Neural cell (in vitro differentiated cells): ENCODE results near the gene UMAD1. TPM values are rescaled to one million over a fixed set of nuclear protein-coding genes. Genes with fewer than 3 reads are reported as not detected.

ENCODE experiments used
- H2AFZ ChIP-seq: fragments of 200-600, 300-800 bp; sonication (generic), shearing (Covaris generic); 2 replicates; pipeline ENCODE4 v1.6.0; 2014; ENCODE audit warnings: low read depth, mild to moderate bottlenecking, antibody characterized with exemption, low read length, moderate library complexity
- H3F3A ChIP-seq: fragments of 200-600 bp; shearing (Covaris generic); 2 replicates; pipeline ENCODE4 v1.6.1; 2016; ENCODE audit warnings: mild to moderate bottlenecking, moderate library complexity, mixed read lengths, antibody characterized with exemption, low read length; ENCODE audit not compliant: insufficient read depth, poor library complexity, severe bottlenecking
- H3K27ac ChIP-seq: fragments of 200-600, 300-800 bp; sonication (generic), shearing (Covaris generic); 2 replicates; pipeline ENCODE4 v1.5.1; 2014; ENCODE audit warnings: mild to moderate bottlenecking, low read length, moderate library complexity
- H3K27me3 ChIP-seq: fragments of 300-800, 200-600 bp; sonication (generic), shearing (Covaris generic); 2 replicates; pipeline ENCODE4 v1.6.0; 2014; ENCODE audit warnings: mild to moderate bottlenecking, low read depth, low read length, moderate library complexity; ENCODE audit not compliant: insufficient read depth
- H3K36me3 ChIP-seq: fragments of 300-800, 200-600 bp; sonication (generic), shearing (Covaris generic); 2 replicates; pipeline ENCODE4 v1.5.1; 2014; ENCODE audit warnings: mild to moderate bottlenecking, antibody characterized with exemption, low read length, moderate library complexity; ENCODE audit not compliant: insufficient read depth
- H3K4me2 ChIP-seq: fragments of 300-800, 200-600 bp; sonication (generic), shearing (Covaris generic); 2 replicates; pipeline ENCODE4 v1.6.0; 2014; ENCODE audit warnings: mild to moderate bottlenecking, low read length
- H3K4me3 ChIP-seq: fragments of 300-800, 200-600 bp; sonication (generic), shearing (Covaris generic); 2 replicates; pipeline ENCODE4 v1.5.1; 2014; ENCODE audit warnings: mild to moderate bottlenecking, low read length, moderate library complexity
- H3K79me2 ChIP-seq: fragments of 200-600 bp; shearing (Covaris generic); replicated peaks from 2 replicates; pipeline ENCODE4 v1.6.0; 2014; ENCODE audit warnings: mild to moderate bottlenecking, low read length, moderate library complexity; ENCODE audit not compliant: insufficient read depth
- H3K9ac ChIP-seq: fragments of 300-800, 200-600 bp; sonication (generic), shearing (Covaris generic); 2 replicates; pipeline ENCODE4 v1.6.1; 2016; ENCODE audit warnings: mild to moderate bottlenecking, low read length, mixed read lengths
- H3K9me2 ChIP-seq: fragments of 200-600 bp; shearing (Covaris generic); 2 replicates; pipeline ENCODE4 v1.6.1; 2016; ENCODE audit warnings: mild to moderate bottlenecking, low read length, mixed read lengths; ENCODE audit not compliant: insufficient read depth
- H3K9me3 ChIP-seq: fragments of 200-600, 300-800 bp; sonication (generic), shearing (Covaris generic); 2 replicates; pipeline ENCODE4 v1.6.1; 2016; ENCODE audit warnings: mild to moderate bottlenecking, mixed run types, low read length, moderate library complexity, mixed read lengths
- H4K20me1 ChIP-seq: fragments of 200-600 bp; shearing (Covaris generic); 2 replicates; pipeline ENCODE4 v1.6.1; 2016; ENCODE audit warnings: mild to moderate bottlenecking, mixed run types; ENCODE audit not compliant: insufficient read depth
- EP300 ChIP-seq: fragments of 450-650 bp; conservative IDR thresholded peaks from 2 replicates; pipeline ENCODE4 v1.6.1; 2014; ENCODE audit warnings: antibody characterized with exemption, mild to moderate bottlenecking, moderate library complexity; ENCODE audit not compliant: poor library complexity, severe bottlenecking
- EZH2 ChIP-seq: fragments of 200-600, 300-800 bp; shearing (Covaris generic), sonication (generic); IDR thresholded peaks from 2 replicates; pipeline ENCODE4 v1.6.1; 2014; ENCODE audit warnings: antibody characterized with exemption, low read length, borderline replicate concordance, mild to moderate bottlenecking; ENCODE audit not compliant: insufficient read depth, poor library complexity, severe bottlenecking
- MXI1 ChIP-seq: fragments of 450-650 bp; conservative IDR thresholded peaks from 2 replicates; pipeline ENCODE4 v1.6.1; 2014; ENCODE audit warnings: antibody characterized with exemption, mild to moderate bottlenecking; ENCODE audit not compliant: poor library complexity, severe bottlenecking
- POLR2AphosphoS5 ChIP-seq: IDR thresholded peaks from 2 replicates; pipeline ENCODE4 v1.6.1; 2012
- RAD21 ChIP-seq: fragments of 450-650 bp; conservative IDR thresholded peaks from 2 replicates; pipeline ENCODE4 v1.6.1; 2014; ENCODE audit warnings: antibody characterized with exemption, mild to moderate bottlenecking, moderate library complexity
- SMC3 ChIP-seq: fragments of 450-650 bp; conservative IDR thresholded peaks from 2 replicates; pipeline ENCODE4 v1.6.1; 2014; ENCODE audit warnings: antibody characterized with exemption, mild to moderate bottlenecking, moderate library complexity; ENCODE audit not compliant: poor library complexity
- TAF1 ChIP-seq: IDR thresholded peaks from 2 replicates; pipeline ENCODE4 v1.6.1; 2012; ENCODE audit warnings: low read depth
- polyA plus RNA-seq: library from polyadenylated mRNA; depleted of rRNA; stranded (reverse); fragments of >200 nt; gene quantifications from 2 replicates; pipeline ENCODE4 v1.2.3, GENCODE V29; 2014
- TF ChIP-seq, protein P1 (sequence below): fragments of 450-650 bp; IDR thresholded peaks from 2 replicates; pipeline ENCODE4 v1.5.1; 2014; ENCODE audit warnings: antibody characterized with exemption, mild to moderate bottlenecking, moderate library complexity; ENCODE audit not compliant: poor library complexity, severe bottlenecking
- TF ChIP-seq, protein P2 (sequence below): IDR thresholded peaks from 2 replicates; pipeline ENCODE4 v1.6.1; 2012; ENCODE audit warnings: borderline replicate concordance

The UMAD1 gene
- polyA plus RNA-seq, 1 donor from 2014 or later, result 14.7 TPM

DNA sequence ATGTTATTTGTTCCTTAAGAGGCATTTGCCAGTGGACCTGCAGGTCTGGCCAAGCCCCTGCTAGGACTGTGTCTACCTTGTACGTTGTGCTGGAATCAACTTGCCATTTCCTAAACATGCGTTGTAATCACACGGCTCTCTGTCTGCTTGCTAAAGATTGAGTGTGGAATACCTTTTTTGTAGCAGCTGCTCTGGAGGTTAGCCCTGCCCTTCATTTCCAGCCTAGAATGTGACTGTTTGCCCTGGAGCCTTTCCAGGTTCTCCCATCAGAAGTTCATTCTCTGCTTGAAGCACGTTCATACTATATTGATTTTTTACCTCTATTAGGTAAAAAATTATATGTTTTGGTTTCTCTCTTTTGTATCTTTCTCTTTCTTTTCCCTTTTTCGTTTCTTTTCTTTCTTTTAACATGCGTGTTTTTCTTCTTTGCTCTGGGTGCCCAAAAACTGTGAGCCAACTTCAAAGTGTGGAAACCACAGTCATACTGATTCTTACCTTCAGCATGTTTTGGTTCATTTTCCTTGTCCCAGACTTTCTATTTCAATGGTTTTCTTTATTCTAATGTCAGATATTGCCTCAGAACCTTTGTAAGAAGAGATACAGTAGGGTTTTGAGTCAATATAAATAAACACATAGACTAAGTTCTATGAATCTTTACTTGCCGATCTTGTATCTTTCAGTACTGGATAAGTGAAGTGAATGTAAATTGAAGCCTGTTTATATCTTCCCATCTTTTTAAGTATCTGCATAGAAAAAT is 189.7 kb downstream of the UMAD1 start:
- Histone ChIP-seq H2AFZ (no peak overlapping the region), H3K4me3 (no peak overlapping the region), H3K9me2 (no peaks in the 10 kb centered on the region), H3K4me2 (no peak overlapping the region), H3F3A (no peaks in the 10 kb centered on the region), H3K9ac (no peak overlapping the region), H3K27ac (no peak overlapping the region), H3K9me3 (no peaks in the 10 kb centered on the region), H4K20me1 (no peaks in the 10 kb centered on the region), H3K79me2 (no peaks in the 10 kb centered on the region), H3K36me3 (no peaks in the 10 kb centered on the region), H3K27me3 (no peaks in the 10 kb centered on the region)
- no peak for TF ChIP-seq EZH2
- no peak for TF ChIP-seq MXI1
- no peak for TF ChIP-seq TAF1
- TF ChIP-seq RAD21, result no peak
- TF ChIP-seq, protein P1, sequence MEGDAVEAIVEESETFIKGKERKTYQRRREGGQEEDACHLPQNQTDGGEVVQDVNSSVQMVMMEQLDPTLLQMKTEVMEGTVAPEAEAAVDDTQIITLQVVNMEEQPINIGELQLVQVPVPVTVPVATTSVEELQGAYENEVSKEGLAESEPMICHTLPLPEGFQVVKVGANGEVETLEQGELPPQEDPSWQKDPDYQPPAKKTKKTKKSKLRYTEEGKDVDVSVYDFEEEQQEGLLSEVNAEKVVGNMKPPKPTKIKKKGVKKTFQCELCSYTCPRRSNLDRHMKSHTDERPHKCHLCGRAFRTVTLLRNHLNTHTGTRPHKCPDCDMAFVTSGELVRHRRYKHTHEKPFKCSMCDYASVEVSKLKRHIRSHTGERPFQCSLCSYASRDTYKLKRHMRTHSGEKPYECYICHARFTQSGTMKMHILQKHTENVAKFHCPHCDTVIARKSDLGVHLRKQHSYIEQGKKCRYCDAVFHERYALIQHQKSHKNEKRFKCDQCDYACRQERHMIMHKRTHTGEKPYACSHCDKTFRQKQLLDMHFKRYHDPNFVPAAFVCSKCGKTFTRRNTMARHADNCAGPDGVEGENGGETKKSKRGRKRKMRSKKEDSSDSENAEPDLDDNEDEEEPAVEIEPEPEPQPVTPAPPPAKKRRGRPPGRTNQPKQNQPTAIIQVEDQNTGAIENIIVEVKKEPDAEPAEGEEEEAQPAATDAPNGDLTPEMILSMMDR, result no peak
- TF ChIP-seq EP300, result no peak
- no peak for TF ChIP-seq SMC3
- TF ChIP-seq, protein P2, sequence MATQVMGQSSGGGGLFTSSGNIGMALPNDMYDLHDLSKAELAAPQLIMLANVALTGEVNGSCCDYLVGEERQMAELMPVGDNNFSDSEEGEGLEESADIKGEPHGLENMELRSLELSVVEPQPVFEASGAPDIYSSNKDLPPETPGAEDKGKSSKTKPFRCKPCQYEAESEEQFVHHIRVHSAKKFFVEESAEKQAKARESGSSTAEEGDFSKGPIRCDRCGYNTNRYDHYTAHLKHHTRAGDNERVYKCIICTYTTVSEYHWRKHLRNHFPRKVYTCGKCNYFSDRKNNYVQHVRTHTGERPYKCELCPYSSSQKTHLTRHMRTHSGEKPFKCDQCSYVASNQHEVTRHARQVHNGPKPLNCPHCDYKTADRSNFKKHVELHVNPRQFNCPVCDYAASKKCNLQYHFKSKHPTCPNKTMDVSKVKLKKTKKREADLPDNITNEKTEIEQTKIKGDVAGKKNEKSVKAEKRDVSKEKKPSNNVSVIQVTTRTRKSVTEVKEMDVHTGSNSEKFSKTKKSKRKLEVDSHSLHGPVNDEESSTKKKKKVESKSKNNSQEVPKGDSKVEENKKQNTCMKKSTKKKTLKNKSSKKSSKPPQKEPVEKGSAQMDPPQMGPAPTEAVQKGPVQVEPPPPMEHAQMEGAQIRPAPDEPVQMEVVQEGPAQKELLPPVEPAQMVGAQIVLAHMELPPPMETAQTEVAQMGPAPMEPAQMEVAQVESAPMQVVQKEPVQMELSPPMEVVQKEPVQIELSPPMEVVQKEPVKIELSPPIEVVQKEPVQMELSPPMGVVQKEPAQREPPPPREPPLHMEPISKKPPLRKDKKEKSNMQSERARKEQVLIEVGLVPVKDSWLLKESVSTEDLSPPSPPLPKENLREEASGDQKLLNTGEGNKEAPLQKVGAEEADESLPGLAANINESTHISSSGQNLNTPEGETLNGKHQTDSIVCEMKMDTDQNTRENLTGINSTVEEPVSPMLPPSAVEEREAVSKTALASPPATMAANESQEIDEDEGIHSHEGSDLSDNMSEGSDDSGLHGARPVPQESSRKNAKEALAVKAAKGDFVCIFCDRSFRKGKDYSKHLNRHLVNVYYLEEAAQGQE, result no peak
- TF ChIP-seq POLR2AphosphoS5, result no peak

DNA sequence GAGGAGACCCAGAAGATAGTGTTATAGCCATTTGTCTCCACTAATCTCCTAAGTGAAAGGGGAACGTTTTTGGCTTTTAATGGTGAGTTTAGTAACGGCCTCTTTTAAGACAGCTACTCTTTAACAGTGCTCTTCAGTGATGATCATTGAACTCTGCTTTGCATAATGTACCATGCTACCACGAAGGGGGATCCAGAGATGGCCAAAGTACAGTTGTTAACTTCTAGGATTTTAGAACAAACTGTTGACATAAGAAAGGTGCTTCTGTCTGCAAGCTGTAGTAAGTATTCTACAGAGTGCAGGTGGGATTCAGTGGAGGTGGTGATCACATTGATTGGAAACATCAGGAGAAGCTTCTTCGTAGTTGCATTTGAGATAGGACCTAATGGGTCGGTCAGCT is 192.0 kb downstream of the UMAD1 start:
- Histone ChIP-seq H2AFZ (no peak overlapping the region), H3K4me3 (no peak overlapping the region), H3K9me3 (peaks cover 7% of the 10 kb centered on the region), H3F3A (no peaks in the 10 kb centered on the region), H3K79me2 (no peaks in the 10 kb centered on the region), H3K9me2 (no peaks in the 10 kb centered on the region), H3K9ac (no peak overlapping the region), H3K27me3 (no peaks in the 10 kb centered on the region), H4K20me1 (no peaks in the 10 kb centered on the region), H3K27ac (no peak overlapping the region), H3K36me3 (no peaks in the 10 kb centered on the region), H3K4me2 (no peak overlapping the region)
- TF ChIP-seq TAF1, result no peak
- TF ChIP-seq MXI1, result no peak
- TF ChIP-seq, protein P1, result no peak
- TF ChIP-seq SMC3, result no peak
- no peak for TF ChIP-seq POLR2AphosphoS5
- no peak for TF ChIP-seq RAD21
- TF ChIP-seq, protein P2, result no peak
- no peak for TF ChIP-seq EP300
- no peak for TF ChIP-seq EZH2
